Lung microvascular endothelial cell (primary cell): ENCODE measurements around the gene FGR. TPM values are rescaled to one million over a fixed set of nuclear protein-coding genes. Genes with fewer than 3 reads are reported as not detected.
"Not testable (repeated sequence)": the region's sequence is repeated elsewhere in the genome, so short reads cannot be mapped to it uniquely, and the experiment has no call there.

ENCODE experiments used
- DNase-seq, 2 donors: peaks; one replicate each; pipeline versions ENCODE4 v3.0.0 to v3.0.0-alpha.2; 2010; ENCODE audit warnings: low read depth in 2 of 2
- total RNA-seq: library from RNA; depleted of rRNA; stranded (reverse); fragments of >200 nt; gene quantifications from 2 replicates; pipeline ENCODE4 v1.2.1, GENCODE V29; 2014

FGR gene
- total RNA-seq, 1 donor from 2014 or later: 0.20 TPM

DNA sequence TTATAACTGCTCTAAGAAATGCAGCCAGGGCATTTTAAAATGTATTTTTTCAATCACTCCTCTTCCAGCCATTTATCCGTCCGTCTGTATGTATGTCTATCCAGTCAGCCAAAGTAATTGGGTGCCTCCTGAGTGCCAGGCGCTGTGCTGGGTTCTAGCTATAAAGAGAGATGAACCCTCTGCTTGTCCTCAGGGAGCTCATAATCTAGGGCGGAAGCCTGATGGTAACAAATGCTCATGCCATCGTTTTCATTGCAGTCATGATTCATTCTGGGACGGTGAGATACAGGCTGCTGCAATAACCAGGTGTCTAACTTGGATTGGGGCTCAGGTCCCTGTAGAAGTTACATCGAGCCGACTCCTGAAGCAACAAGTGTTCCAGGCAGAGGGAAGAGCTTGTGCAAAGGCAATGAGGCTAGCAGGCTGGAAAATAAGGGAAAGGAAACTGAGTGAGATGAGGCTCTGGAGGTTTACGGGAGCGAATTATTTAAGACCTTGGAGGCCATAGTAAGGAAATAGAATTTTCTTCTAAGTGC lies 25.4 kb upstream of the FGR start:
- DNase-seq: peak in 1 of 2 donors; percentile 20

GRCh38 chr1:27659497-27660299 lies 24.7 kb upstream of the FGR start:
- peak; percentile 81 to 87 for DNase-seq

DNA sequence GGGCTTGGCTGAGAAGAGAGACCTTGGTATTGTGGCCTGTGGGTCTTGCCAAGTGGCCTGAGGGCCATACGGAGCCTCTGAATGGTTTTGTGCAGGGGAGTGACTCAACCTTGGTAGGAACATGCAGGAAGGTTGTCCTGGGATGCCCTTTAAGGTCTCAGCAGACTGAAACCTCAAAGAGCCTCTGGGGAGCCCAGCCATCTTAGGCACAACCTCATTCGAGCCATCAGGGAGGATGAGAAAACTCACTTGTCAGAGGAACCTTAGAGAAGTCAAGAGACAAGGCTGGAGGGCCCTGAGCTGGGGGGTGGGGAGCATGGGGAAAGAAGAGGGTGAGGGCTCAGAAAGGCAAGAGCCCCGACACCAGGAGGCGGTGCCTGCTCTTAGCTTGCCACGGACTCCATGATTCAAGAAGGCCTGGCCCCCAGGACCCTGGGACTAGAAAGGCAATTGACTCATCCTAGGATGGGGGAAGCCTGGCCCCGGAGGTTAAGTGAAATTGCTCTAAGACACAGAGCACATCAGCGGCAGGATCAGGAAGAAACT lies 24.0 kb upstream of the FGR start:
- peak in 1 of 2 donors; percentile 21 for DNase-seq

- peak; percentile 46 to 51 for DNase-seq
Observed at GRCh38 chr1:27656157-27656893, 21.3 kb upstream of the FGR start.

GRCh38 chr1:27655151-27655937 lies 20.4 kb upstream of the FGR start:
- no peak for DNase-seq

- no peak for DNase-seq
Observed at GRCh38 chr1:27652111-27652864, 17.3 kb upstream of the FGR start.

DNA sequence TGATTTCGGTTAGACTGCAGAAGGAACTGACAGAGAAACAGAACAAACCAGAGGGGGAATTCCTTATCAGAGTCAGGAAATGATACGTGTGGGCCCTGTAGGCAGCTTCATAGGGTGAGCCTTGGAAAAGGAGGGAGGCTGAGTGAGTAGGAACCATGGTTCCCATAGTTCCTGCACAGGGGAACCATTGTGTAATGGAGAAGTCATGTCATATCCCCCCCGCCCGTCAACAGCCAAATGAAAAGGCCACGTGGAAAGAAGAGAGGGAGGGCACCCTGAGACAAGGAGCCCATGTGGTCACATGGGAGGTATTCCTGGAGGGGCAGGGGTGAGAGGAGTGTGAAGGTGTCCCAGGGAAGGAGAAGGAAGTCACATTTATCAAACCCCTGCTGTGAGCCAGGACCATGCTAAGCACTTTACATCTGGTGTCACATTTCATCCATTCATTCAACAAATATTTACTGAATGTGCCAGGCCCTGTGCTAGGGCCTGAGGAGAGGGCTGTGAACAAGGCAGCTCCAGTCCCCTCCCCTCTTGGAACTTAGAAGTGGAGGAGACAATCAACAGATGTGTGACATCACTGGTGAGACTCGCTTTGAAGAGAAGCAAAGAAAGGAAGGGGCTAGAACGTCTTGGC lies 15.7 kb upstream of the FGR start:
- peak; percentile 35 to 49 for DNase-seq

GRCh38 chr1:27650171-27650538 lies 15.2 kb upstream of the FGR start:
- no peak for DNase-seq

DNA sequence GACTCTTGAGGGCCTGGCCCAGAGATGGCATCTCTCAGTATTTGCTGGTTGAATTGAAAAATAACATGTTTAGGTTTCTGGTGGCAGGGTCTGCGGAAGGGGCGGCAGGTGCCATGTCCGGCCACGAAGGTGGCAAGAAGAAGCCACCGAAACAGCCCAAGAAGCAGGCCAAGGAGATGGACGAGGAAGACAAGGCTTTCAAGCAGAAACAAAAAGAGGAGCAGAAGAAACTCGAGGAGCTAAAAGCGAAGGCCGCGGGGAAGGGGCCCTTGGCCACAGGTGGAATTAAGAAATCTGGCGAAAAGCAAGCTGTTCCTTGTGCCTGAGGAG lies 14.3 kb upstream of the FGR start:
- no peak for DNase-seq

GRCh38 chr1:27648602-27649305 lies 13.8 kb upstream of the FGR start:
- no peak for DNase-seq

GRCh38 chr1:27647328-27647727 lies 12.3 kb upstream of the FGR start:
- DNase-seq: no peak

GRCh38 chr1:27646676-27647075 lies 11.7 kb upstream of the FGR start:
- DNase-seq: no peak

GRCh38 chr1:27645071-27645415 lies 10.1 kb upstream of the FGR start:
- DNase-seq: no peak

- no peak for DNase-seq
Observed at GRCh38 chr1:27644369-27645070, 9.5 kb upstream of the FGR start.

DNA sequence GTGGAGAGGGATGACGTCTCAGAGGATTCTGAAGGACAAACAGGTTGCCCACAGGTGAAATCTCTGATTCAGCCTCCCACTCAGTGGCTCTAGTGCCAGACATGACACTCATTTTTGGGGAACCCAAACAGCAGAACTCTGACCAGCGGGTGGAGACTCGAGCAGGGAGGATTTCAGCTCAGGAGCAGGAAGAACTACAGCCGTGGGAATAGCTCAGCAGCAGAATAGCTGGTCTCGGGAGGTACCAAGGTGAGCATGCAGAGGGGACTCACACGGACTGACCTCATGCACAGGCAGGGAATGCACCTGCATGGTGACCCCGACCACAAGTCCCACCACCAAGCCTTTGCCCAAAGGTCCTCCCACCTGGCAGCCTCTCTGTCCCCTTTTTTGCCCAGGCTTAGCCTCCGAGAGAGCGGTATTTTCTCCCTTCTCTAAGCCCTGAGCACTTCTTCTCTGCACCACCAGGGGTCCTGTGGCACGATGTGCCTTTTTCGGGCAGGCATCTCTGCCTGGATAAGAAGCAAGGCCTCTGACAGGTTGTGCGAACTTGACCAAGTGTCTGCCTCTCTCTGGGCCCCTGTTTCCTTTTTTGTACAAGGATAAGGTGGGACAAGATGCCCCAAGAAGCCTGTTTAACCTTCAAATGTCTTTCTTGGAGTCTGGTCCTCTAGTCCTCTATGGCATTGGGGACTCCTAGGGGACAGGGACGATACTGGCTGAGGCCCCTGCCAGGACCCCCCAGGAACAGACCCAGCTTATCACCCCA lies 8.8 kb upstream of the FGR start:
- DNase-seq: peak; percentile 62 to 67

GRCh38 chr1:27640514-27640913 lies 5.5 kb upstream of the FGR start:
- not testable (repeated sequence) for DNase-seq

- DNase-seq: no peak
Observed at GRCh38 chr1:27638805-27639204, 3.8 kb upstream of the FGR start.

- DNase-seq: no peak
Observed at GRCh38 chr1:27638047-27638734, 3.2 kb upstream of the FGR start.
